ENCODE data around the gene PDE4D.

The PDE4D gene

DNA sequence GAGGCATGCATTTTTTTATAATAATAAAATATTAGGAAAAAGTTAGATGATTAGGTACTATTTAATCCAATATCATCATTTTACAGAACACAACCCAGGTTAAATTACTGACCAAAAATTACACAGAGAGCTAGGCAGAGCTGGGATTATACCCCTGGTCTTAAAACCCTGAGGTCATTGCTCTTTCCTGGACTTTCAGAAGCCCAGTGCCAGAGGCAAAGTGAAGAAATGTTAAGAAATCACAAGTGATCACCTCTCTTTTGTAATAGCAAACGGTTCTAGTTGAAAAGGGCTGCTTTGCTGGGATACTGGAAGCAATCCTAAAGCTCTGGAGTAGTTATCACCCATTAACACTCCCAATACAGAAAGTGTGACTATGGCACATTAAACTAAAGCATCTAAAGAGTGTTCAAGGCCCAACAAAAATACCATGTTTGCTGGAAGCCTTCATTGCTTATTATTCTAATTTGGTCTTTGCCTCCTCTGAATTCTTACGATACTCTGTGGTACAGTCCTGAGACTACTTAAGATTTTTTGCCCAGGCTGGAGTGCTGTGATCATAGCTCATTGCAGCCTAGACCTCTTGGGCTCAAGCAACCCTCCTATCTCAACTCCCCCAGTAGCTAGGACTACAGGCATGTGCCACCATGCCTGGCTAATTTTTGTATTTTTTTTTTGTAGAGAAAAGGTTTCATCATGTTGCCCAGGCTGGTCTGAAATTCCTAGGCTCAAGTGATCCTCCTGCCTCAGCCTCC is 734.7 kb downstream of the PDE4D start:
- no peak for DNase-seq

DNA sequence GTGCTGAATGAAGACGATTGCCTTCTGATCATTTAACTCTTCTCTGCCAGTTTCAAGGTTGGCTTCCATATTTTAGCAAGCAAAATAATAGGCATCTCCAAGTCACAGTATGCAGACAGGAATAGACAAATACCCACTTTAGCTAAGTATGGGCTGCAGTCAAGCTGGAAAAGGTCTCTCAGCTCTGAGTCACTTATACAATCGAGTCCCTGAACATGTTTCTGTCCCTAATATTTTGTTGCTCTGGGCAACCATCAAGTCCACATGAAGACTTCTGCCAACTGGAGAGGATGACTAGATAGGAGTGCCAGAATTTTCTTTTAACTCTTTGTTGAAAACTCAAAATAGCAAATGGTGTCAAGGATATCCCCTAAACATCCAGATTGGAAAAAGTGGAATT is 735.4 kb downstream of the PDE4D start:
- no peak for DNase-seq

GRCh38 chr5:59157068-59157467 is 736.5 kb downstream of the PDE4D start:
- no peak for DNase-seq

- DNase-seq: no peak
These were observed 740.8 kb downstream of the PDE4D start for GRCh38 chr5:59152701-59153245.

DNA sequence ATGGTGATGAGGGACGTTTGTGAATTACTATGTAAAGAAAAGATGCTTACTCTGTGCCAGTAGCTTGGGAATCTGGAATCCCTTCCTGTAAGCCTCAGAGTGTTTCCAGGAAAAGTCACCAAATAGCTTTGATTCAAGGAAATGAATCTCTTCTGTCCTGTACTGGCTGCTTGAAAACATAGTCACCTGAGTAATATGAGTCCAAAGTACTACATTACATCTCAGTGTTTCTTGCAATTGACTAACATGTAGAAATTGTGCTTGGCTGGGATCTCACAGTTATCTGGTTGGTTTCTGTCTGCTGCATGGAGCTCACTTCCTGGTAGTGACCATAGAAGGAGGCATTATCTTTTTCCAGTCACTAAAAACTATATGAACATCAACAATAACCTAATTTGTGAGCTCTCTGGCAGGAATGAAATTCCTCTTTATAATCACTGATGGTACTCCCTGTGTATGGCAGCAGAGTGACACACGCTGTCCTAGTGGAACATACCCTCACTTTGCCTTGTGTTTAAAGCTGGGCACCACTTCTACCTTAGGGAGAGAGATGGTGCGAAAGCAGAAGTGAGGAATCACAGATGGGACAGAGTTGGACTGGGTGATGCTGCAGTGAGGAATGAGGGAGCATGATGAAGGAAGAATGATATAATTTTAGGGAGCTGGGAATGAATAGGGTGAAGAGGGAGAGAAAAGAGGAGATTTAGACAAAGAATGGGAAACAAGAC is 742.2 kb downstream of the PDE4D start:
- DNase-seq: no peak

DNA sequence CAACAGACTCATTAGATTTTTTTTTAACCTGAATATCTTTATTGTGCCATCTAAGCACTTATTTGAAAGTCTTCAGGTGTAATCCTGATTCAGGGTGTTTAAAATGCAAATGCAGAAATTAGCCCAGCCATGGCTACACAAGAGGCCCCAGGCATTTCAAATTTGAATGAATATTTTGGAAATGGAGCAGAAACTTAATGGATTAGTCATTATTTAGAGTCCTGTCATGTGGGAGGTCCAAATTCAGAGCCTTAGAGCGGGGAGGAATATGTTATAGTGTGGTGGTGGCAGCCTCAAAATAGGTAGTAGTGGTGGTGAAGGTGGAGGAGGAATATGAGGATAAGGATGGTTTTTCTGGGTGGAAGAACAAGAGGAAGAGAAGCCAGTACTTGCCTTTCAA is 743.7 kb downstream of the PDE4D start:
- DNase-seq: no peak

DNA sequence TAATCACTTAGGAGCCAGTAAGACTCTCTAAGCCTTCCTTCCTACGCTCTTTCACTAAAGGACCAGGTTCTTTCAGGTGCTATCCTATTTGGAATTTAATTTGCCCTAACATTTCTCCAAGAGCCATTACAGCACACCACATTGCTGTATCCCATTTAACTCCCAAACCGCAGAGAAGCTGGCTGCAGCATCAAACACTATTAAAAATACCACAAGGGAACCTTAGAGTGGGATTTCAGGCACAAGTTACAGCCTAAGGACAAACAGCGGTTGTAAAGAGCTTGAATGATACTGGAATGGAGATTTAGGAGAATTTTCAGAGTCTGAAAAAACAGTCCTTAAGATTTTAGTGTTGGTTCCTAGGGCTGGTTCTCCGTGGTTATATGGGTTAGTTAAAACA is 744.3 kb downstream of the PDE4D start:
- no peak for DNase-seq

- no peak for DNase-seq
These were observed 746.8 kb downstream of the PDE4D start for GRCh38 chr5:59146729-59147128.

DNA sequence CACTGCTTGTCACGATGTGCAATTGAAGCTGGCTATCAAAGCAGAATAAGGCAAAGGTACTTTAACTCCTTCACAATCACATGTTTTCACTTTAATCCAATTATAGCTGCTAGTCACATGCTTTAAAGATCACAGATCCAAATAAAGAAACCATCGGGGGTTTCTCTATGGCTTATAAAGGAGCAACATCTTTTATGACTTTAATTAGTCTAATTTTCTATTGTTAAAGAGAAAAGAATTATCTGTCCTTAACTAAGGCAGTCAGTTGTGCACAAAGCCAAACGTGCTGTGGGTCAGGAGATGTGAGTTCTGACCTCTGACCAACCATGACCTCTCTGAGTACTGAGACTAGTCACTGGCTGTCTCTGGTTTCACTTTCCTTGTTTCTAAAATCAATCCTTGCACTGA is 749.6 kb downstream of the PDE4D start:
- DNase-seq: no peak

- no peak for DNase-seq
These were observed 750.6 kb downstream of the PDE4D start for GRCh38 chr5:59142927-59143326.

GRCh38 chr5:59142138-59142537 is 751.4 kb downstream of the PDE4D start:
- DNase-seq: no peak

DNA sequence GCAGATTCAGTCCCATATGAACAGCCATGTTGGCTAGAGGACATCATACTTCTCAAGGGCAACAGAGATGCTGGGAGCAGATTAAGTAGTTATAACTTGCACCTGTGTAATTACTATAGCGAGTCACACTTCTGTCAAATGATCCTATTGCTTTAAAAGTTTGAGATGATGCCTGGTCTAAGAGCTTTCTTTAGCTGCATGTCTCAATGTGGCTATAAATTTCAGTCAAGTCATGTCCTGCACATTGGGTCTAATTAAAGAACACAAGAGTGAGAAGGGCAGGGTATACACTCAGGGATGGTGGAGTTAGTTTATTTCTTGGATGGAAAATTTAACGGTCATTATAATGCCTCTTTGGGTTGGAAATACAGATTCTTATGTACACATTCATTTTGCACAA is 753.4 kb downstream of the PDE4D start:
- DNase-seq: no peak

- no peak for DNase-seq
These were observed 753.8 kb downstream of the PDE4D start for GRCh38 chr5:59139695-59140094.

GRCh38 chr5:59138509-59138908 is 755.0 kb downstream of the PDE4D start:
- no peak for DNase-seq

- no peak for DNase-seq
These were observed 755.7 kb downstream of the PDE4D start for GRCh38 chr5:59137846-59138245.

DNA sequence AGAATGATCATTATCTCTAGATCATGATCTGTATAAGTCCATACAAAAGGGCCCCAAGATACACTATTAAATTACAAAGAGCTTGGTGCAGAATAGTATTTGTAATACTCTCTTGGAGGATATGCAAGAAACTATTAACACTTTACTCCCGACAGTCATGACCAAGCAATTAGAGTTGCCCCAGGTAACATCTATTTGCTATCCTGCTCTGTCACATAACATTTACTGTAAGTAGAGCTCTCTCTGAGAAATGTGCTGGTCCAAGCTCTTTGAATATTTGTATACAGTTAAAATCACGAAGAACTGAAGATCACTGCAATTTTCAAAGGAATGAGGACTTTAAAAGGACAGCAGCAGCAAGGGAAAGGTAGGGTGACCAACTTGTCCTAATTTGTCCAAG is 757.0 kb downstream of the PDE4D start:
- DNase-seq: no peak

DNA sequence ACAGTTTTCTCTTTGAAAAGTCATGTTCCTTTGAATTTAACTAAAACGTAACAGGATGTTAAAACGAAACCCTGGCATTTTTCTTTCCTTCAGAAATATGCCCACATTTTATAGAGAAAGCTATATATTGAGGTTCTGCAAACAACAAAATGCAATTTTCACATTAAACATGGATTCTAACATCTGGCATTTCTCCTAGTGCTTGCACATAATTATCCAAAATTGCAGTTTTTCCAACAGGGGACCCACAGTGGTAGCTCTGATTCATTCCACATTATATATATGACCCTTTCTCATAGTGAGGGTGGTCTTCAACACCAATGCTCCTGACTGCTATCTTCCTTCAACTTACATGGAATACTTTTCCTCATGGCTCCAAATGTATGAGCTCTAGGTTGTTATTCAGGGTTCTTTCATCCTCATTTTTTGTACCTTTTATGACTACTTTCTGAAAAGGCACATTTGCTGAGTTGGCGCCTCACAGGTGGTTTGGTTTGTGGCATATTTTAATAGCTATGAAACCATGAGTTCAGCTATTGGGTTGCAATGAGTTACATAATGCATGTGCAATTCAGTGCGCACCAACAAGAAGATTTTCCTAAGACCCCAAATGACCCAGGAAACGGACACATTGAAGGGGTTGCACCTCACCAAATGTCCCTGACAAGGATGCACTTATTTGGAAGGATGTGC is 758.9 kb downstream of the PDE4D start:
- DNase-seq: no peak

- DNase-seq: no peak
These were observed 759.7 kb downstream of the PDE4D start for GRCh38 chr5:59133764-59134261.

DNA sequence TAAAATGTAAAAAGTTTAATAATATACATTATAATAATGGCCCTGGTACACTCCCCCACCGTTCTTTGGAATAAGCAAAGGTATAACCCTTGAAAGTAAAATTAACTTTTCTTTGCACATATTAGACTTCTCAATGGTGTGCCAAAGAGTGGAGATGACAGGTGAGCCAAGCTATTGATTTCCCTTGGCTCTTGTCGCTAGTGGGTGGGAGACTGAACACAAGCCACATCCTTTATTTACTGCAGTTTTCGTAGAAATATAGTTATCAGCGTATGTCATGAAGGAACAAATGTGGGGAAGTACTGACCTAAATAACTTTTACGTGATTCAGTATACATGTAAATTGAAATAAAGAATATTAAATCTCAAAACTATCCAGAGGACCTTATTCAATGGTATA is 761.4 kb downstream of the PDE4D start:
- no peak for DNase-seq

GRCh38 chr5:59130431-59130830 is 763.1 kb downstream of the PDE4D start:
- DNase-seq: no peak

- DNase-seq: no peak
These were observed 764.8 kb downstream of the PDE4D start for GRCh38 chr5:59128646-59129290.

DNA sequence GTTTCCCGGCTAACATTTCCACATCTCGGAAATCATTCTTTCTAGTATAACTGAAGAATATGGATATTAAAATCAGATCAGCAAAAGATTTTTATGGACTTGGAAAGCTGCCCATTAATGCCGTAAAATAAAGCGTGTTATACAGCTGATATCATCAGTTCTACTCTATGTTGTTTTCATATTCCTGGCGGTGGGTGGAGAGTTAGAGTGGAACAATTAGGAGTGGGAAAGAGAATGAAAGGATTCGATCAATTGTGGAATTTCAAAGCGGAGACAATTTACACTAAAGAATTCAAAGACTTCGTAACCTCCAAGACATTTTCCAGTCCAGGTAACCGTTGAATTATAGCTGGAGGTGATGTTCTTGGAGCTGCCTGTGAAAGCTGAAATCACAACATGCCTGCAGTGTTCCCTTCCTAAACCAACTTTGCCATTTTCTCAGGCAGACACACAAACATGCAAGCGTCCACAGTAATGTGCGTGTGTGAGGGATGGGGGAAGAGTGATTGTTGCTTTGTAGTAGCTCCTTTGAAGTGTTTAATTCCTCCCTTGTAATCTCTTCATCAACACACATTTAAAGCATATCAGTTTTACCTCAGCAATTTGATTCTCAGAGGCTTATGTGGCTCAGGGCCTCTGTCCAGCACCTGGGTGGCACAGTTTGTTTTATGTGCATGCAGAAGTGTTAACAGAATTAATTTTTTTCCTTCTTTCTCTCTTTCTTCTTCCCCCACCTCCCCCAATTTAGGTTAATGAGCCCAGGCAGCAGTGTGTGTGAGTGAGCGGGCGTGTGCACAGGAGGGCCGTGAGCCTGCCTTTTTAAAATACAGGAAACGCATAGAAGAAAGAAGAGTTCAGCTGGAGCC is 766.6 kb downstream of the PDE4D start:
- no peak for DNase-seq
